NCI-H187 (cell line): ENCODE measurements around the gene ULK4.

Experiments
- DNase-seq, 2 experiments: peaks; one replicate each; lab custom pipeline; 2025; lab: John Stamatoyannopoulos, UW

Gene ULK4

GRCh38 chr3:41638381-41638780 lies 323.5 kb downstream of the ULK4 start:
- DNase-seq, result no peak

- DNase-seq, result no peak
Observed at GRCh38 chr3:41632700-41633099, 329.2 kb downstream of the ULK4 start.

GRCh38 chr3:41630708-41631107 lies 331.2 kb downstream of the ULK4 start:
- no peak for DNase-seq

GRCh38 chr3:41629986-41630385 lies 331.9 kb downstream of the ULK4 start:
- DNase-seq, result no peak

- DNase-seq, result no peak
Observed at GRCh38 chr3:41629072-41629471, 332.8 kb downstream of the ULK4 start.

- no peak for DNase-seq
Observed at GRCh38 chr3:41627477-41628087, 334.3 kb downstream of the ULK4 start.

- no peak for DNase-seq
Observed at GRCh38 chr3:41612853-41613252, 349.1 kb downstream of the ULK4 start.

GRCh38 chr3:41611008-41611407 lies 350.9 kb downstream of the ULK4 start:
- no peak for DNase-seq

- no peak for DNase-seq
Observed at GRCh38 chr3:41608347-41608746, 353.6 kb downstream of the ULK4 start.

GRCh38 chr3:41603807-41604206 lies 358.1 kb downstream of the ULK4 start:
- DNase-seq, result no peak

- DNase-seq, result no peak
Observed at GRCh38 chr3:41602121-41602520, 359.8 kb downstream of the ULK4 start.

GRCh38 chr3:41601404-41601987 lies 360.4 kb downstream of the ULK4 start:
- no peak for DNase-seq

- no peak for DNase-seq
Observed at GRCh38 chr3:41600616-41601015, 361.3 kb downstream of the ULK4 start.

GRCh38 chr3:41599127-41599484 lies 362.8 kb downstream of the ULK4 start:
- no peak for DNase-seq

- no peak for DNase-seq
Observed at GRCh38 chr3:41598402-41599126, 363.3 kb downstream of the ULK4 start.

- no peak for DNase-seq
Observed at GRCh38 chr3:41593774-41594173, 368.1 kb downstream of the ULK4 start.

- DNase-seq, result no peak
Observed at GRCh38 chr3:41592753-41593510, 369.0 kb downstream of the ULK4 start.

- DNase-seq, result no peak
Observed at GRCh38 chr3:41583014-41583413, 378.9 kb downstream of the ULK4 start.

- DNase-seq, result no peak
Observed at GRCh38 chr3:41581700-41582099, 380.2 kb downstream of the ULK4 start.

- no peak for DNase-seq
Observed at GRCh38 chr3:41580274-41580959, 381.5 kb downstream of the ULK4 start.

- no peak for DNase-seq
Observed at GRCh38 chr3:41579861-41580260, 382.0 kb downstream of the ULK4 start.

- DNase-seq, result no peak
Observed at GRCh38 chr3:41578798-41579197, 383.1 kb downstream of the ULK4 start.
